Measurements from ENCODE around the gene RAB43. TPM values are rescaled to one million over a fixed set of nuclear protein-coding genes. Genes with fewer than 3 reads are reported as not detected.

Gene RAB43
- total RNA-seq, 2 experiments from 2014 or later, result 47.5 to 48.1 TPM

DNA sequence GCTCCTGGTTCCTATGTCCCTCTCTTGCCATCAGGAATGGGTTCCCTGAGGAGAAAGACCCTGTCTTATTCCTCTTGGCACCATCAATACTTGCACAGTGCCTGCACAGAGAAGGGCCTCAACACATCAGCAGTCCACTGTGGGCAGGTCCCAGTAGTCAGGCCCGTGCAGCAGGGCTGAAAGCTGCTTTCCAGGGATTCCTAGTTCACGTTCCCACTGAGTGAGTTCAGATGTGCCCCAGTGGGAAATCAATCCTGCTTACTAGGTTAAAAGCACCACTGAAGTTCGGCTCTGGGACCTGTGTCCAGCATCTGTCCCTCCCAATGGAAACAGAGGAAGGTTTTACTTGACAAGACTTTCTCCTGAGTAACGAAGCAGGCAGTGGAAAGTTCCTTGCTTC lies 15.7 kb downstream of the RAB43 start:
- Mint-ChIP-seq H3K27ac (peak overlapping the region; percentile 75), H3K4me1 (ENCODE audit: low read depth) (peaks cover 88% of the 10 kb centered on the region), H3K9me3 (no peaks in the 10 kb centered on the region), H3K36me3 (ENCODE audit: low read depth) (peaks cover 82% of the 10 kb centered on the region), H3K27me3 (no peaks in the 10 kb centered on the region), H3K4me3 (no peak overlapping the region)
- POLR2A ChIA-PET, result interaction anchor here (4.3 kb wide), 1 partner anchor 14 kb away, joined by 33 read pairs; the partner anchor contains the start of gene RAB43
- ATAC-seq (ENCODE audit: poor library complexity), result no peak
- no peak overlapping the region for H3K4me3 ChIP-seq (ENCODE audit: low read length)
- intact Hi-C loops (cut with DNase I, micrococcal nuclease), result no loop called here
- H3K27ac ChIP-seq (ENCODE audit: low read depth in 1 of 2, low read length in 2 of 2), result no peak overlapping the region
- CTCF ChIA-PET, result interaction anchor here (1.2 kb wide), 1 partner anchor 136 kb away, joined by 3 read pairs; no protein-coding TSS in a partner anchor
- H3K27me3 ChIP-seq (ENCODE audit: control insufficient read depth in 1 of 2, insufficient read depth in 2 of 2, low read length in 2 of 2), result no peaks in the 10 kb centered on the region
- peaks cover 64% of the 10 kb centered on the region for H3K36me3 ChIP-seq (ENCODE audit: insufficient read depth, low read length)
- no peak for DNase-seq
- peaks cover 79% of the 10 kb centered on the region for H3K4me1 ChIP-seq (ENCODE audit: insufficient read depth, low read length)
- no peaks in the 10 kb centered on the region for H3K9me3 ChIP-seq (ENCODE audit: control insufficient read depth in 1 of 2, insufficient read depth in 1 of 2, low read length in 2 of 2)
- TF ChIP-seq, protein P1, sequence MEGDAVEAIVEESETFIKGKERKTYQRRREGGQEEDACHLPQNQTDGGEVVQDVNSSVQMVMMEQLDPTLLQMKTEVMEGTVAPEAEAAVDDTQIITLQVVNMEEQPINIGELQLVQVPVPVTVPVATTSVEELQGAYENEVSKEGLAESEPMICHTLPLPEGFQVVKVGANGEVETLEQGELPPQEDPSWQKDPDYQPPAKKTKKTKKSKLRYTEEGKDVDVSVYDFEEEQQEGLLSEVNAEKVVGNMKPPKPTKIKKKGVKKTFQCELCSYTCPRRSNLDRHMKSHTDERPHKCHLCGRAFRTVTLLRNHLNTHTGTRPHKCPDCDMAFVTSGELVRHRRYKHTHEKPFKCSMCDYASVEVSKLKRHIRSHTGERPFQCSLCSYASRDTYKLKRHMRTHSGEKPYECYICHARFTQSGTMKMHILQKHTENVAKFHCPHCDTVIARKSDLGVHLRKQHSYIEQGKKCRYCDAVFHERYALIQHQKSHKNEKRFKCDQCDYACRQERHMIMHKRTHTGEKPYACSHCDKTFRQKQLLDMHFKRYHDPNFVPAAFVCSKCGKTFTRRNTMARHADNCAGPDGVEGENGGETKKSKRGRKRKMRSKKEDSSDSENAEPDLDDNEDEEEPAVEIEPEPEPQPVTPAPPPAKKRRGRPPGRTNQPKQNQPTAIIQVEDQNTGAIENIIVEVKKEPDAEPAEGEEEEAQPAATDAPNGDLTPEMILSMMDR (IDR thresholded peaks at IDR 0.05), result no peak

DNA sequence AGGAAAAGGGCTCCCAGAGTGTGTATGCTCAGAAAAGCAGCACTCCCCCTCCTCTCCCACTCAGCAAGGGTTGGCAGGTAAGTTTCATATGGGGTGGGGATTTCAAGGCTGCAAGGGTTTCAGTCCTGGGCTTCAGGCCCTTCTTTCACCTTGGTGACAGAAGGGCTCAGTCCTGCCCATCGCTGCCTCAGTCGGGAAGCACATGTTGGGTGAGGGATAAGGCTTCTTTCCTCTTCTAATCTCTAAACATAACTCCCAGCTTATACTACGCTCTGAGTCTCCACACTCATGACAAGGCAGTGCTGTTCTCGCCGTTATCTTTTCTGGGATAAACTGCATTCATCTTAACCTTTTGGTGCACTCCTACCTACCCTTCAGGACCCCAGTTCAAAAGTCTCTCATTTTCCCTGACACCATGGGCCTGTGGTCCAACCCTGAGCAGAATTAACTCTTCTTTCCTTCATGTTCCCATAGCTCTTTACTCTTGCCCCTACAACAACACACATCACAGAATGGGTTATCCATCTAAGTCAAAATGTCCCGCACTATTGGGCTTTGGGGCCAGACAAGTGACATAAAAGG lies 17.0 kb downstream of the RAB43 start:
- H3K27ac Mint-ChIP-seq, result peak overlapping the region; percentile 75
- DNase-seq (no peak), ATAC-seq (ENCODE audit: poor library complexity) (no peak)
- no peaks in the 10 kb centered on the region for H3K27me3 Mint-ChIP-seq
- Histone ChIP-seq H3K36me3 (ENCODE audit: insufficient read depth, low read length) (peaks cover 59% of the 10 kb centered on the region), H3K27ac (ENCODE audit: low read depth in 1 of 2, low read length in 2 of 2) (peak overlapping the region in 1 of 2 donors; percentile 41), H3K27me3 (ENCODE audit: control insufficient read depth in 1 of 2, insufficient read depth in 2 of 2, low read length in 2 of 2) (no peaks in the 10 kb centered on the region), H3K4me1 (ENCODE audit: insufficient read depth, low read length) (peaks cover 76% of the 10 kb centered on the region), H3K4me3 (ENCODE audit: low read length) (no peak overlapping the region), H3K9me3 (ENCODE audit: control insufficient read depth in 1 of 2, insufficient read depth in 1 of 2, low read length in 2 of 2) (no peaks in the 10 kb centered on the region)
- peaks cover 90% of the 10 kb centered on the region for H3K4me1 Mint-ChIP-seq (ENCODE audit: low read depth)
- intact Hi-C loops (cut with DNase I, micrococcal nuclease), result no loop called here
- no peaks in the 10 kb centered on the region for H3K9me3 Mint-ChIP-seq
- ChIA-PET POLR2A (interaction anchor here (5.9 kb wide), 1 partner anchor 14 kb away, joined by 74 read pairs; the partner anchor contains the start of gene RAB43), CTCF (no interaction called here)
- H3K36me3 Mint-ChIP-seq (ENCODE audit: low read depth), result peaks cover 81% of the 10 kb centered on the region
- TF ChIP-seq, protein P1 (IDR thresholded peaks at IDR 0.05), result no peak
- no peak overlapping the region for H3K4me3 Mint-ChIP-seq

DNA sequence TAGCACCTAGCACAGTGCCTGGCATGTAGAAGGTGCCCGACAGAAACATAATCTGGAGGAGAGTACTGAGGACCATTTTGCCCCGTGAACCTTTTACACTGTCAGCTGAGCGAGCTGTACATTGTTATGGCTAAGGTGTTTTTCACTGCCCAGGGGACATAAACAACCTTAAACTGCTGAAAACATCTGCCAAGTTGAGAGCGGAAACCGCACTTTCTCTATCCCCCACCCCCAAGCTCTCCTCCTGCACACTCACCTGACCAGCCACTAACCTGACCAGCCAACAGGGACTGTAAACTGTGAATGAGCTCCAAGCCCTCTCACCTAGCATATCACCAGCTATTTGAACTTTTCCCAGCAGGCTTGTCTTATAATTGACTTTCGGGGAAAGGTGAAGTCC lies 17.6 kb downstream of the RAB43 start:
- Mint-ChIP-seq H3K4me3 (no peak overlapping the region), H3K4me1 (ENCODE audit: low read depth) (peaks cover 92% of the 10 kb centered on the region), H3K9me3 (no peaks in the 10 kb centered on the region), H3K36me3 (ENCODE audit: low read depth) (peaks cover 86% of the 10 kb centered on the region), H3K27me3 (no peaks in the 10 kb centered on the region), H3K27ac (peak overlapping the region; percentile 75)
- CTCF ChIA-PET, result no interaction called here
- DNase-seq (no peak), ATAC-seq (ENCODE audit: poor library complexity) (no peak)
- H3K4me3 ChIP-seq (ENCODE audit: low read length), result no peak overlapping the region
- intact Hi-C loops (cut with DNase I, micrococcal nuclease), result no loop called here
- no peaks in the 10 kb centered on the region for H3K27me3 ChIP-seq (ENCODE audit: control insufficient read depth in 1 of 2, insufficient read depth in 2 of 2, low read length in 2 of 2)
- peak overlapping the region in 1 of 2 donors; percentile 41 for H3K27ac ChIP-seq (ENCODE audit: low read depth in 1 of 2, low read length in 2 of 2)
- peaks cover 58% of the 10 kb centered on the region for H3K36me3 ChIP-seq (ENCODE audit: insufficient read depth, low read length)
- no peaks in the 10 kb centered on the region for H3K9me3 ChIP-seq (ENCODE audit: control insufficient read depth in 1 of 2, insufficient read depth in 1 of 2, low read length in 2 of 2)
- TF ChIP-seq, protein P1 (IDR thresholded peaks at IDR 0.05), result no peak
- peaks cover 76% of the 10 kb centered on the region for H3K4me1 ChIP-seq (ENCODE audit: insufficient read depth, low read length)
- POLR2A ChIA-PET, result interaction anchor here (5.9 kb wide), 1 partner anchor 14 kb away, joined by 74 read pairs; the partner anchor contains the start of gene RAB43

Measured in CD4-positive, alpha-beta T cell (primary cell).